Measurements from ENCODE around the gene SLC7A6. TPM values are rescaled to one million over a fixed set of nuclear protein-coding genes. Genes with fewer than 3 reads are reported as not detected.

The SLC7A6 gene
- total RNA-seq, 2 donors from 2014 or later: 99.8 to 131 TPM

DNA sequence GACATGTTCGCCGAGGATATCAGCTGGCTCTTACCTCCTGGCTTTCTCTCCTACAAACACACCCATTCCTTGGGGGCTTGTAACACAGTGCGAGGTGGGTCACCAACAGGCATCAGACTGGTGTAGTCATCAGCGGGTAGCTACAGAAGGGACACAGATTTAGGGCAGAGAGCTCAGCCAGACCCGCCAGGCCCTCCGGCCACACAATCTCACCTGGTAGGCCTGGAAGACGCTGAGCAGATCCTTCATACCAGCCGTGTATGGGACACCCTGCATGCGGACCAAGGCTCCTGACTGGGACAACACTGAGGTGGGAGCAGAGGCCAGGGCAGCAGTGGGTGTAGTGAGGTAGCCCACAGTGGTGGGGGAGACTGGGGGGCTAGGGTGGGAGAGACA lies 34.2 kb upstream of the SLC7A6 start:
- no peaks in the 10 kb centered on the region for H3K9me3 Mint-ChIP-seq
- H3K4me3 Mint-ChIP-seq: no peak overlapping the region
- ATAC-seq (replicated peaks in 1 of 2) (no peak), DNase-seq (no peak)
- peaks cover 36% of the 10 kb centered on the region for H3K4me1 Mint-ChIP-seq (ENCODE audit: low read depth)
- H3K27ac Mint-ChIP-seq: no peak overlapping the region
- peaks cover 0 to 2% of the 10 kb centered on the region in 2 donors for H3K36me3 Mint-ChIP-seq (ENCODE audit: insufficient read depth in 2 of 2)
- H3K27me3 Mint-ChIP-seq (ENCODE audit: low read depth): no peaks in the 10 kb centered on the region

DNA sequence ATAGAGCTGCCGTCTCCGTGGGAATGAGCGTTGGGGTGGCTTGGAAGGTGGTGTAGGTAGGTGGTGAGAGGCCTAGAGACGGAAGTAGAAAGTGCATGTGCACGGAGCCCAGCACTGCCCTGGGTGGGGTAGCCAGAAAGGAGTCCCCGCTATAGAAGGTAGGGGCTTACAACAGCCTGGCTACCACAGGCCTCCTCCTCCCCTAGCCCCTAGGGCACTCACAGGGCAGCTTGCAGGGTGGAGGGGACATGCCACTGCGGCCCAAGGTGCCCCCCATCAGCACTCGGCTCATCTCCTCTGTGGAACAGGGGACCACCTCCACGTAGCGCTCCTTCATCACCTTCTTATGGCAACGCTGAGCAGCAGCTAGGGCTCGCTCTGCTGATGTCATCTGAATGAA lies 33.4 kb upstream of the SLC7A6 start:
- H3K27ac Mint-ChIP-seq: no peak overlapping the region
- no peaks in the 10 kb centered on the region for H3K9me3 Mint-ChIP-seq
- H3K4me1 Mint-ChIP-seq (ENCODE audit: low read depth): peaks cover 33% of the 10 kb centered on the region
- ATAC-seq (replicated peaks in 1 of 2) (no peak), DNase-seq (no peak)
- H3K36me3 Mint-ChIP-seq (ENCODE audit: insufficient read depth in 2 of 2): peaks cover 0 to 2% of the 10 kb centered on the region in 2 donors
- no peaks in the 10 kb centered on the region for H3K27me3 Mint-ChIP-seq (ENCODE audit: low read depth)
- no peak overlapping the region for H3K4me3 Mint-ChIP-seq

- Mint-ChIP-seq H3K4me3 (no peak overlapping the region), H3K27me3 (ENCODE audit: low read depth) (no peaks in the 10 kb centered on the region), H3K27ac (no peak overlapping the region), H3K9me3 (no peaks in the 10 kb centered on the region), H3K36me3 (ENCODE audit: insufficient read depth in 2 of 2) (peaks cover 0 to 2% of the 10 kb centered on the region in 2 donors), H3K4me1 (ENCODE audit: low read depth) (peaks cover 33% of the 10 kb centered on the region)
- DNase-seq (no peak), ATAC-seq (replicated peaks in 1 of 2) (no peak)
These were observed 32.8 kb upstream of the SLC7A6 start for GRCh38 chr16:68231384-68232136.

DNA sequence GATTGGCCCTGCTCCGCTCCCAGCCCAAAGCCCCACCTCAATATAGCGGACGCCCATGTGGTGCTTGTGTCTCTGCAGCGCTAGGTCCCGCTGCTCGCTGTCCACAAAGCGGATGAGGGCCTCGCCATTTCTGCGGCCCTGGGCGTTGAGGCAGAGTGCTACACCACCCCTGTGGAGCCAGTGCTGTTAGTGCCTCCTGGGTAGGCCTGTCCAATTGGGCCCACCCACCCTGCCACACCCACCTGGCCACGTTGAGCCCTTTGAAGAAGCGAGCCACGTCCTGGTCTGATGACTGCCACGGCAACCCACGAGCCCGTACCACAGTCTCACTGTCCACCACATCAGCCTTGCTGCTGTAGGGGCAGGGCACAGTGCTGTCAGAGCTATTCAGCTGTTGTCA lies 32.0 kb upstream of the SLC7A6 start:
- no peak for DNase-seq
- Mint-ChIP-seq H3K4me1 (ENCODE audit: low read depth) (peaks cover 32% of the 10 kb centered on the region), H3K36me3 (ENCODE audit: insufficient read depth in 2 of 2) (peaks cover 0 to 2% of the 10 kb centered on the region in 2 donors), H3K27ac (no peak overlapping the region), H3K4me3 (no peak overlapping the region), H3K27me3 (ENCODE audit: low read depth) (no peaks in the 10 kb centered on the region), H3K9me3 (no peaks in the 10 kb centered on the region)
- ATAC-seq (replicated peaks in 1 of 2): no peak

DNA sequence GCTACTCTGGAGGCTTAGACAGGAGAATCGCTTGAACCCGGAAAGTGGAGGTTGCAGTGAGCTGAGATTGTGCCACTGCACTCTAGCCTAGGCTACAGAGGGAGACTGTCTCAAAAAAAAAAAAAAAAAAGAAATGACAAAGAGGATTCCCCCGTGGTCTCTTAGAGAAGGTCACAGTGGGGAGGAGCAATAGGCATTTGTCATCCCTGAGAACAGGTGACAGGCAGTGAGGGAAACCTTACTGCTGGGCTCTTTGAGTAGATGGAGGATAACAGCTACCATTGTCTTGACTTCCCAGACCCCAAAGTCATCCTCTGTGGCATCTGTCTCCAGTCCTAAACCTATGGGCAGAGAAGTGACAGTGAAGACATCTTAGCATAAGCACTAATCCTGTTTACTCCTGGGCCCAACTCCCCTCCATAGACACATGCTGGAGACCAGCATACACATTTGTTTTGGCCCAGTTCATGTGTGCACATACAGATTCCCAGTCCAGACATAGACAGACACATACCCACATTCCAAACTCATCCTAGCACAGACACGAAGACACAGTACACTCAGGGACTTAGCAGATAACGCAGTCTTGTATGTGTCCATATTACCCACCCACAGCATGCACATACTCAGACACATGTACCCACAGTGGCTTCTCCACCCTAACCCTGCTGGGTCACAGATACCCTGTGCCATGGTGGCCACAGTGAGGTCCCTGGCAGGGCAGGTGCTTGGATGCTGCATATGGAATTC lies 31.1 kb upstream of the SLC7A6 start:
- peak in 1 of 2 donors; percentile 50 for DNase-seq
- Mint-ChIP-seq H3K4me1 (ENCODE audit: low read depth) (peaks cover 29% of the 10 kb centered on the region), H3K27me3 (ENCODE audit: low read depth) (no peaks in the 10 kb centered on the region), H3K36me3 (ENCODE audit: insufficient read depth in 2 of 2) (no peaks in the 10 kb centered on the region), H3K4me3 (no peak overlapping the region), H3K27ac (no peak overlapping the region), H3K9me3 (no peaks in the 10 kb centered on the region)
- ATAC-seq (replicated peaks in 1 of 2): peak; percentile 38 to 42

- DNase-seq (no peak), ATAC-seq (replicated peaks in 1 of 2) (no peak)
- no peaks in the 10 kb centered on the region for H3K27me3 Mint-ChIP-seq (ENCODE audit: low read depth)
- no peaks in the 10 kb centered on the region for H3K36me3 Mint-ChIP-seq (ENCODE audit: insufficient read depth in 2 of 2)
- no peak overlapping the region for H3K27ac Mint-ChIP-seq
- no peak overlapping the region for H3K4me3 Mint-ChIP-seq
- H3K9me3 Mint-ChIP-seq: no peaks in the 10 kb centered on the region
- peaks cover 32% of the 10 kb centered on the region for H3K4me1 Mint-ChIP-seq (ENCODE audit: low read depth)
These were observed 30.5 kb upstream of the SLC7A6 start for GRCh38 chr16:68233835-68234187.

DNA sequence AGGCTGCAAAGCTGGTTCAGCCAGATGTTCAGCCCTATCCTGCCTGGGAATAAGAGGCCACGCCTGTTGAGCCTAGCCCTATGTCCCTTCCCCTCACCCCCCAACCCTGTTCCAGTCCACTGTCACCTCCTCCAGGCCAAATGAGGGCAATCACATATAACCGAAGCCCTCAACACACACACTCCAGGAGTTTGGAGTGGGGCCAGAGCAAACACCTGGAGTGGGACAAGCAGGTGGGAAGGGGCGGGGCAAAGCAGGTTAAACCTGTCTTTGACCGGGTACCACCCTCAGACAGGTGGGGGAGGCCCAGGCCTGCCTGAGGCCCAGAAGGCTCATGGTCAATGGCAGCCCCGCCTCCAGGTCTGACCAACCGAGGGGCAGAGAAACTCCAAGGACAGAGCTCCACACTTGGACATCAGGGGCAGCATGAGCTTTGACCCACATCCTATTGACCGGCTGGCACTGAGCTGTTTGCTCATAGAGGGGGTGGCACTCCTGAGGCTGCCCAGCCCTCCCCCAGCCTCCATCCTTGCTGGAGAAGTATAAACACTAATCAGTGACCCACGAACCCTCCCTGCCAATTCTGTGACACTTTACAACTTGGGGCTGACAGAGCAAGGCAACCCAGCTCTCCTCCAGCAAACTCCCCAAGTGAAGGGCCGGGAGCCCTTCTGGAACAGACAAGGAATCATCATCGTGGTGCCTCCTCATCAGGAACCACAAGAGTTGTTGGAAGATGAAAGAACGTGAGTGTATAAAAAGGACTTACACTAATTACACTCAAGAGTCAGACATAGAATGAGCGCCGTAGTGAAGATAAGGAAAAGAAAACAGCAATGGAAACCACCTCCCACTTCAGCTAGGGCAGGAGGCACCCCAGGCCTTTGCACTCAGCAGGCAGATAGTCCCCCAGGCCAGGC lies 29.9 kb upstream of the SLC7A6 start:
- peak overlapping the region in 1 of 2 donors; percentile 15 for H3K4me3 Mint-ChIP-seq
- ATAC-seq (replicated peaks in 1 of 2) (no peak), DNase-seq (no peak)
- no peaks in the 10 kb centered on the region for H3K36me3 Mint-ChIP-seq (ENCODE audit: insufficient read depth in 2 of 2)
- peaks cover 35% of the 10 kb centered on the region for H3K4me1 Mint-ChIP-seq (ENCODE audit: low read depth)
- H3K9me3 Mint-ChIP-seq: no peaks in the 10 kb centered on the region
- H3K27me3 Mint-ChIP-seq (ENCODE audit: low read depth): no peaks in the 10 kb centered on the region
- peak overlapping the region; percentile 4 for H3K27ac Mint-ChIP-seq

DNA sequence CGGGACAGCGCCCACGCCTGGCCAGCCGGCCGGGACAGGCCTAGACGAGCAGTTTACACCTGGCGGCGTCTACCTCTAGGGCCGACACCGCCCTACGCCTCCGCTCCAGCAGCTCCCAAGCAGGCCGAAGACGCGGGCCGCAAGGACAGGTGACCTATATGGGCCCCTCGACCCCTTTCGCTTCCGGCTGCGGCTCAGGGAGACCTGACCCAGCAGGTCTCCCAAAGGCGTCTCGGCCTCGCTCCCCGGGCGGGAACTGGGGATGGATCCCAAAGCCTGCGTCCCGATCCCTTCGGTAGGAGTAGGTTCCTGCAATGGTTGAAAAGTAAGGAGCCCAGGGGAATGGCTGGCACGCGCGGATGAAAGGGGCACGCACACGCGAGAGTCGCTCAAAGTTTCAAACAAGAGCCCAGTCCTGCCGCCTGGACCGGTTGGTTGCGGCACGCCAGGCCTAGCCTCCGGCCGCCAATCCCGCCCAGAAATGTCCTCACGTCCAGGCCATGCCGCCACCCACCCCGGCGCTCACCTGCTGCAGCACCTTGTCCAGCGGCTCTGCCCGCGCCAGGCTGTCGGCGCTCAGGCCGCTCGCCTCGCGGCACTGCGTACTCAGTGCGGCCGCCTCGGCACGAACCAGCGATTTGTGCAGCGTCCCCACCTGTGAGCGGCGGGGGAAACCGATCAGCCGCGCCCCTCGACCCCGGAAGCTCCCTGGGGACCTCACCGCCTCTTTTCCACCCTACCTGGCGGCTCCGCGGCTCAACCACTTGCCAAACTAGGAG lies 29.0 kb upstream of the SLC7A6 start:
- Mint-ChIP-seq H3K4me3 (peak overlapping the region in 1 of 2 donors; percentile 62), H3K9me3 (no peaks in the 10 kb centered on the region), H3K4me1 (ENCODE audit: low read depth) (peaks cover 42% of the 10 kb centered on the region), H3K27me3 (ENCODE audit: low read depth) (no peaks in the 10 kb centered on the region), H3K36me3 (ENCODE audit: insufficient read depth in 2 of 2) (no peaks in the 10 kb centered on the region), H3K27ac (no peak overlapping the region)
- DNase-seq: no peak
- ATAC-seq (replicated peaks in 1 of 2): no peak

DNA sequence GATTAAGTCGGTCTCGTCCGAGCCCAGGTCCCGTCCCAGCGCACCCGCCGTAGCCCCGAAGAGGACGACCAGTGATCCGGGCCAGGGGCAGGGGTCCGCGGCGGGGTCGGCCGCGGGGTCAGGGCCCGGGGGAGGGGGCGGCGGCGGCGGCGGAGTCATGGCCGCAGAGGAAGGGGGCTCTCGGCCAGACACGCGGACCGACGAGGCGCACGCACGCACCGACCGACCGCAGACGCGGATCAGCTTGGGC lies 28.5 kb upstream of the SLC7A6 start, which contains the start of gene ESRP2:
TSS of gene ESRP2 (minus strand) at position 241 of the 250 bp plus-strand sequence. CDS start at position 159, 82 bp downstream.
- no peak for DNase-seq
- ATAC-seq (replicated peaks in 1 of 2): no peak
- Mint-ChIP-seq H3K4me1 (ENCODE audit: low read depth) (peaks cover 42% of the 10 kb centered on the region), H3K27ac (peak within 1 kb of the TSS; percentile 28), H3K4me3 (peak within 1 kb of the TSS; percentile 87 to 94), H3K36me3 (ENCODE audit: insufficient read depth in 2 of 2) (no peaks in the 10 kb centered on the region), H3K27me3 (ENCODE audit: low read depth) (no peaks in the 10 kb centered on the region), H3K9me3 (no peaks in the 10 kb centered on the region)

GRCh38 chr16:68236137-68236825 lies 28.0 kb upstream of the SLC7A6 start:
- Mint-ChIP-seq H3K4me3 (peak overlapping the region; percentile 87 to 94), H3K36me3 (ENCODE audit: insufficient read depth in 2 of 2) (no peaks in the 10 kb centered on the region), H3K4me1 (ENCODE audit: low read depth) (peaks cover 42% of the 10 kb centered on the region), H3K9me3 (no peaks in the 10 kb centered on the region), H3K27ac (no peak overlapping the region), H3K27me3 (ENCODE audit: low read depth) (no peaks in the 10 kb centered on the region)
- ATAC-seq (replicated peaks in 1 of 2): peak; percentile 3 to 17
- peak in 1 of 2 donors; percentile 49 for DNase-seq

- DNase-seq: peak in 1 of 2 donors; percentile 18
- H3K4me3 Mint-ChIP-seq: peak overlapping the region; percentile 87 to 94
- no peaks in the 10 kb centered on the region for H3K27me3 Mint-ChIP-seq (ENCODE audit: low read depth)
- H3K36me3 Mint-ChIP-seq (ENCODE audit: insufficient read depth in 2 of 2): no peaks in the 10 kb centered on the region
- peak in 1 of 2 donors; percentile 10 for ATAC-seq (replicated peaks in 1 of 2)
- no peaks in the 10 kb centered on the region for H3K9me3 Mint-ChIP-seq
- peak overlapping the region; percentile 28 for H3K27ac Mint-ChIP-seq
- peaks cover 42% of the 10 kb centered on the region for H3K4me1 Mint-ChIP-seq (ENCODE audit: low read depth)
These were observed 27.5 kb upstream of the SLC7A6 start for GRCh38 chr16:68236826-68237242.

Data from activated T-cell treated with anti-CD3 and anti-CD28 coated beads, Interleukin-2, amount 50 U/mL, for 72 hours (primary cell).